ENCODE results near the gene TREML1. TPM values are rescaled to one million over a fixed set of nuclear protein-coding genes. Genes with fewer than 3 reads are reported as not detected.
"Not testable (repeated sequence)": the region's sequence is repeated elsewhere in the genome, so short reads cannot be mapped to it uniquely, and the experiment has no call there.

Gene TREML1
- total RNA-seq, 4 donors from 2014 or later = not detected

DNA sequence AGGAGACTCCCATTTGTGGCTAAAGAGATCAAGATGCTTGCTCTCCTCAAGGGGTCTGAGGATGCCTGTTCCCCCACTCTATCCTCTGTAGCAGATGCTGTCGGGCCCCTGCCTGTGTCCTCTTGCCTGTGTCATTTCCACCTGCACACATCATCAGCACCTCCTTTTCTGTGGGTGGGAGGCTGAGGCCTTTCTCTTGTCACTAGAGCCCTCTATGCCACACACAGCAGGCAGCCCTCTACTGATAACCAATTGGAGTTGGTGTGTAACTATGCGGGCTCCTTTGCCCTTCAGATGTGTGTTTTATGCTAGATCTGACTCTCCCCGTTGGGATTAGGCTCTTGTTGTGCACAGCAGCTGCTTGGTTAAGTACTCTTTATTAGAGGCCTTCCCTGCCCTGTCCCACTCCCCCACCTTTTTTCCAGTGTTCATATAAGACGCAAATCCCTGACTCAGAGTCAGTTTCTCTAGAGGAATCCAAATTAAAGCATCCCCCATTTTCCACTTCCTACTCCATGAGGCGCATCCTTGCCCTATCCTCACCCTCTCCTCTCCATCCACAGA, 39.1 kb upstream of the TREML1 start:
- intact Hi-C loops (cut with DNase I; ENCODE audit: low total_unique reads) = no loop called here
- Histone ChIP-seq H3K27ac (no peak overlapping the region), H3K9me3 (no peaks in the 10 kb centered on the region), H3K4me3 (no peak overlapping the region), H3K4me1 (no peaks in the 10 kb centered on the region), H3K27me3 (no peaks in the 10 kb centered on the region), H3K36me3 (no peaks in the 10 kb centered on the region)
- no peak for TF ChIP-seq POLR2AphosphoS5 (IDR thresholded peaks at IDR 0.05)
- TF ChIP-seq EP300 (IDR thresholded peaks at IDR 0.05; ENCODE audit: low read depth) = no peak
- no peak for TF ChIP-seq POLR2A (IDR thresholded peaks at IDR 0.05)
- TF ChIP-seq, protein P1, sequence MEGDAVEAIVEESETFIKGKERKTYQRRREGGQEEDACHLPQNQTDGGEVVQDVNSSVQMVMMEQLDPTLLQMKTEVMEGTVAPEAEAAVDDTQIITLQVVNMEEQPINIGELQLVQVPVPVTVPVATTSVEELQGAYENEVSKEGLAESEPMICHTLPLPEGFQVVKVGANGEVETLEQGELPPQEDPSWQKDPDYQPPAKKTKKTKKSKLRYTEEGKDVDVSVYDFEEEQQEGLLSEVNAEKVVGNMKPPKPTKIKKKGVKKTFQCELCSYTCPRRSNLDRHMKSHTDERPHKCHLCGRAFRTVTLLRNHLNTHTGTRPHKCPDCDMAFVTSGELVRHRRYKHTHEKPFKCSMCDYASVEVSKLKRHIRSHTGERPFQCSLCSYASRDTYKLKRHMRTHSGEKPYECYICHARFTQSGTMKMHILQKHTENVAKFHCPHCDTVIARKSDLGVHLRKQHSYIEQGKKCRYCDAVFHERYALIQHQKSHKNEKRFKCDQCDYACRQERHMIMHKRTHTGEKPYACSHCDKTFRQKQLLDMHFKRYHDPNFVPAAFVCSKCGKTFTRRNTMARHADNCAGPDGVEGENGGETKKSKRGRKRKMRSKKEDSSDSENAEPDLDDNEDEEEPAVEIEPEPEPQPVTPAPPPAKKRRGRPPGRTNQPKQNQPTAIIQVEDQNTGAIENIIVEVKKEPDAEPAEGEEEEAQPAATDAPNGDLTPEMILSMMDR (IDR thresholded peaks at IDR 0.05) = no peak
- WGBS, 2 donors (ENCODE audit: low coverage in 1 of 2) = 67 to 73% methylated on average over 4 to 5 of the region's 5 CpGs
- in situ Hi-C loops (cut with MboI; ENCODE audit: low pct_ligation_motif_present in 1 of 4, low pct_unique_long_range_greater_than_20kb in 1 of 4, low sequenced_read_pairs in 3 of 4) = no loop called here
- no peak for DNase-seq

DNA sequence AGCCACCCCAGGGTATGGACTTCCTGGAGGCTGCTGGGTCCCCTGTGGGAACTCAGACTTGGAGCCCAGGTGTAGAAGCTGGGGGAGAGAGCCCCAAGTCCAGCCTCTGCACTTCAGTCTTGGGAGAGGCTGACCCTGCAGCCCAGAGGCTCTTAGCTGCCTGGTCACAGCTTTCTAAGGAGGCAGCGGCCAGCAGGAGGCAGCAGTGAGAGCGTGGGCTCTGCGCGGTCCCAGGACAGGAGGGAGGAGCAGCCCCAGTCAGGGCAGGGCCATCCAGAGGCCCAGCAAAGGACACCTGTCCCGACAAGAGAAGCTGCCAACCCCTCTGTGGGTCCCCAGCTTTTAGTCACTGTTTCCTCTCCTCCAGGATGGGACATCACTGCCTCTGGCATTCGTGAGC, 37.4 kb upstream of the TREML1 start:
- Histone ChIP-seq H3K36me3 (no peaks in the 10 kb centered on the region), H3K4me3 (no peak overlapping the region), H3K4me1 (no peaks in the 10 kb centered on the region), H3K27ac (no peak overlapping the region), H3K9me3 (no peaks in the 10 kb centered on the region), H3K27me3 (no peaks in the 10 kb centered on the region)
- peak; percentile 15 for DNase-seq
- no peak for TF ChIP-seq POLR2A (IDR thresholded peaks at IDR 0.05)
- TF ChIP-seq, protein P1 (IDR thresholded peaks at IDR 0.05) = peak in 1 of 5 experiments; percentile 26
- in situ Hi-C loops (cut with MboI; ENCODE audit: low pct_ligation_motif_present in 1 of 4, low pct_unique_long_range_greater_than_20kb in 1 of 4, low sequenced_read_pairs in 3 of 4) = no loop called here
- intact Hi-C loops (cut with DNase I; ENCODE audit: low total_unique reads) = no loop called here
- 16% methylated on average over 5 of the region's 6 CpGs; no CpG with 5 or more reads in 1 of the 2 donors for WGBS, 2 donors (ENCODE audit: low coverage in 1 of 2)

DNA sequence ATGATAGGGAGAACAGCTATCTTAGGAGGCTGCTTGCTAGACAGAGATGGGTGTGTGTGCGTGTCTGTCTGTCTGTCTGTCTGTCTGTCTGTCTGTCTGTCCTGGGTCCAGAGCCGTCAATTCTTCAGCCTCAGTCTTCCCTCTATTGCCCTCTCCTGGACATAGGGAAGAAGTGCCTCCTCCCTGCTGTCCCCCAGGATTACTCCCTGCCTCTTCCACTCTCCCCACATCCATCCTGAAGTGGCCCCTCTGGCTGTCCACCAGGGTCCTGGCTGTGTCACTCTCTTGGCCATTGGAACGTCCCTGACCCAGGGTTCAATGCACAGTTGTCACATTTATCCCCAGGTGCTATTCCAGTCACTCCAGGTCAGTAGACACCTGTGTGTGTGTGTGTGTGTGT, 36.6 kb upstream of the TREML1 start:
- no peak for DNase-seq
- Histone ChIP-seq H3K4me3 (no peak overlapping the region), H3K9me3 (no peaks in the 10 kb centered on the region), H3K27ac (no peak overlapping the region), H3K4me1 (no peaks in the 10 kb centered on the region), H3K36me3 (no peaks in the 10 kb centered on the region), H3K27me3 (no peaks in the 10 kb centered on the region)
- TF ChIP-seq POLR2A (IDR thresholded peaks at IDR 0.05) (no peak), POLR2AphosphoS5 (IDR thresholded peaks at IDR 0.05) (no peak), EP300 (IDR thresholded peaks at IDR 0.05; ENCODE audit: low read depth) (no peak)
- TF ChIP-seq, protein P1 (IDR thresholded peaks at IDR 0.05) = no peak
- WGBS, 2 donors (ENCODE audit: low coverage in 1 of 2) = 78% methylated on average over 3 of the region's 3 CpGs; no CpG with 5 or more reads in 1 of the 2 donors
- in situ Hi-C loops (cut with MboI; ENCODE audit: low pct_ligation_motif_present in 1 of 4, low pct_unique_long_range_greater_than_20kb in 1 of 4, low sequenced_read_pairs in 3 of 4) = no loop called here
- intact Hi-C loops (cut with DNase I; ENCODE audit: low total_unique reads) = no loop called here

- no peak overlapping the region for H3K27ac ChIP-seq
- DNase-seq = no peak
- no peaks in the 10 kb centered on the region for H3K9me3 ChIP-seq
- H3K4me3 ChIP-seq = no peak overlapping the region
- intact Hi-C loops (cut with DNase I; ENCODE audit: low total_unique reads) = no loop called here
- H3K27me3 ChIP-seq = no peaks in the 10 kb centered on the region
- H3K36me3 ChIP-seq = no peaks in the 10 kb centered on the region
- no peaks in the 10 kb centered on the region for H3K4me1 ChIP-seq
- in situ Hi-C loops (cut with MboI; ENCODE audit: low pct_ligation_motif_present in 1 of 4, low pct_unique_long_range_greater_than_20kb in 1 of 4, low sequenced_read_pairs in 3 of 4) = no loop called here
- 64 to 100% methylated on average over 1 to 2 of the region's 2 CpGs for WGBS, 2 donors (ENCODE audit: low coverage in 1 of 2)
- TF ChIP-seq, protein P1 (IDR thresholded peaks at IDR 0.05) = no peak
- TF ChIP-seq POLR2A (IDR thresholded peaks at IDR 0.05) = no peak
- TF ChIP-seq POLR2AphosphoS5 (IDR thresholded peaks at IDR 0.05) = no peak
Observed at GRCh38 chr6:41189967-41190366, 35.8 kb upstream of the TREML1 start.

DNA sequence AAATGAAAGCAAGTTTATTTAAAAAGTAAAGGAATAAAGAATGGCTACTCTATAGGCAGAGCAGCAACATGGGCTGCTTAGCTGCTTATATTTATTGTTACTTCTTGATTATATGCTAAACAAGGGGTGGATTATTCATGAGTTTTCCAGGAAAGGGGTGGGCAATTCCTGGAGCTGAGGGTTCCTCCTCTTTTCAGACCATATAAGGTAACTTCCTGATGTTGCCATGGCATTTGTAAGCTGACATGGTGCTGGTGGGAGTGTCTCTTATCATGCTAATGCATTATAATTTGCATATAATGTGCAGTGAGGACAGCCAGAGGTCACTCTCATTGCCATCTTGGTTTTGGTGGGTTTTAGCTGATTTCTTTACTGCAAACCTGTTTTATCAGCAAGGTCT, 34.9 kb upstream of the TREML1 start:
- in situ Hi-C loops (cut with MboI; ENCODE audit: low pct_ligation_motif_present in 1 of 4, low pct_unique_long_range_greater_than_20kb in 1 of 4, low sequenced_read_pairs in 3 of 4); H3K27me3 ChIP-seq; H3K36me3 ChIP-seq; H3K27ac ChIP-seq; intact Hi-C loops (cut with DNase I; ENCODE audit: low total_unique reads); H3K9me3 ChIP-seq; H3K4me3 ChIP-seq; H3K4me1 ChIP-seq; DNase-seq: not testable (repeated sequence)
